ENCODE measurements around the gene SBF2.

DNA sequence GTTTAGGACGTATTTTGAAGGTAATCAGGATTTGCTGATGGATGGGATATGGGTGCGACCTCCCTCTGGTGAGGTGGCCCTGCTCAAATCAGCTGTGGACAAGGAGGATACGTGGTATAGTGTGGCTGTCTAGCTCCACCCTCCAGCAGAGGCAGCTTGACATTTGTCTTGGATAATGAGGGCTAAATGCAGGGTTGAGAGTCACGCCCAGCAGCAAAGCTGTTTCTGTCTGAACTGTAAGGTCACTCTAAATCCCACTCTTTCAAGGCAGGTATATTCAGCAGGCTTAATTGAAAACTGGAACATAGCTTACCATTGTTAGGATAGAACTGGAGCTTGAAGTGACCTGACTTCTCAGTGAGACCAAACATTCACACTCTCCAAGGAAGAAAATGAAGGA is 531.5 kb downstream of the SBF2 start:
- TF ChIP-seq, protein P1, sequence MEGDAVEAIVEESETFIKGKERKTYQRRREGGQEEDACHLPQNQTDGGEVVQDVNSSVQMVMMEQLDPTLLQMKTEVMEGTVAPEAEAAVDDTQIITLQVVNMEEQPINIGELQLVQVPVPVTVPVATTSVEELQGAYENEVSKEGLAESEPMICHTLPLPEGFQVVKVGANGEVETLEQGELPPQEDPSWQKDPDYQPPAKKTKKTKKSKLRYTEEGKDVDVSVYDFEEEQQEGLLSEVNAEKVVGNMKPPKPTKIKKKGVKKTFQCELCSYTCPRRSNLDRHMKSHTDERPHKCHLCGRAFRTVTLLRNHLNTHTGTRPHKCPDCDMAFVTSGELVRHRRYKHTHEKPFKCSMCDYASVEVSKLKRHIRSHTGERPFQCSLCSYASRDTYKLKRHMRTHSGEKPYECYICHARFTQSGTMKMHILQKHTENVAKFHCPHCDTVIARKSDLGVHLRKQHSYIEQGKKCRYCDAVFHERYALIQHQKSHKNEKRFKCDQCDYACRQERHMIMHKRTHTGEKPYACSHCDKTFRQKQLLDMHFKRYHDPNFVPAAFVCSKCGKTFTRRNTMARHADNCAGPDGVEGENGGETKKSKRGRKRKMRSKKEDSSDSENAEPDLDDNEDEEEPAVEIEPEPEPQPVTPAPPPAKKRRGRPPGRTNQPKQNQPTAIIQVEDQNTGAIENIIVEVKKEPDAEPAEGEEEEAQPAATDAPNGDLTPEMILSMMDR (IDR thresholded peaks at IDR 0.05; ENCODE audit: insufficient read depth, low read length, poor library complexity, severe bottlenecking): no peak
- no peak for TF ChIP-seq EZH2phosphoT487 (conservative IDR thresholded peaks at IDR 0.05; ENCODE audit: low read length)

All from SU-DHL-6 (cell line).